NCI-H82 treated with DMSO at 0.1 percent for 48 hours (cell line): ENCODE results near the gene LRP6.
"Not testable (repeated sequence)": the region's sequence is repeated elsewhere in the genome, so short reads cannot be mapped to it uniquely, and the experiment has no call there.

Experiments
- DNase-seq: peaks from one replicate; lab custom pipeline; 2025; ENCODE audit not compliant: unreplicated experiment; lab: John Stamatoyannopoulos, UW

Gene LRP6

GRCh38 chr12:12266873-12267741, at the start of gene LRP6:
LRP6 (minus strand) TSS chr12:12267044; CDS start chr12:12266735, 309 bp downstream.
- DNase-seq, result peak; percentile 73

DNA sequence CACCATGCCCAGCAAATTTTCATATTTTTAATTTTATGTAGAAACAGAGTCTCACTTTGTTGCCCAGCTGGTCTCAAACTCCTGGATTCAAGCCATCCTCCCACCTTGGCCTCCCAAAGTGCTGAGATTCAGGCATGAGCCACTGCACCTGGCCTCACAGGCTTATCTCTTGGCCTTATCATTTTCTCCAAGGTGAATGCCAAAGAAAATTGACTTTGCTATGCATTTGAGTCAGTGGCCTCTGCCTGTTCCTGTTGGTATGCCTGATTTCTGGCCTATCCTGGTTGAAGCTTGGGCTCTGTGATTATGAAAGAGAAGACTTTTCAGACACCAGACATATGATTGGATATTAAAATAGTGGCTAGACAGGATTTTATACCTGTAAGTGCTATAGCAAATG, 49.0 kb upstream of the LRP6 start:
- no peak for DNase-seq

DNA sequence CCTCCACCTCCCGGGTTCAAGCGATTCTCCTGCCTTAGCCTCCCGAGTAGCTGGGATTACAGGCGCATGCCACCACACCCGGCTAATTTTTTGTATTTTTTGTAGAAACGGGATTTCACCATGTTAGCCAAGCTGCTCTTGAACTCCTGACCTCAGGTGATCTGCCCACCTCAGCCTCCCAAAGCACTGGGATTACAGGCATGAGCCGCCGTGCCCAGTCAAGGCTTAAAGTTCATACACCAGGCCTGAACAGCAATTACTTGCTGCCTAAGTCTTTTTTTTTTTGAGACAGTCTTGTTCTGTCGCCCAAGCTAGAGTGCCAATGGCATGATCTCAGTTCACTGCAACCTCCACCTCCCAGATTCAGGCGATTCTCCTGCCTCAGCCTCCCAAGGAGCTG, 43.9 kb upstream of the LRP6 start:
- not testable (repeated sequence) for DNase-seq

DNA sequence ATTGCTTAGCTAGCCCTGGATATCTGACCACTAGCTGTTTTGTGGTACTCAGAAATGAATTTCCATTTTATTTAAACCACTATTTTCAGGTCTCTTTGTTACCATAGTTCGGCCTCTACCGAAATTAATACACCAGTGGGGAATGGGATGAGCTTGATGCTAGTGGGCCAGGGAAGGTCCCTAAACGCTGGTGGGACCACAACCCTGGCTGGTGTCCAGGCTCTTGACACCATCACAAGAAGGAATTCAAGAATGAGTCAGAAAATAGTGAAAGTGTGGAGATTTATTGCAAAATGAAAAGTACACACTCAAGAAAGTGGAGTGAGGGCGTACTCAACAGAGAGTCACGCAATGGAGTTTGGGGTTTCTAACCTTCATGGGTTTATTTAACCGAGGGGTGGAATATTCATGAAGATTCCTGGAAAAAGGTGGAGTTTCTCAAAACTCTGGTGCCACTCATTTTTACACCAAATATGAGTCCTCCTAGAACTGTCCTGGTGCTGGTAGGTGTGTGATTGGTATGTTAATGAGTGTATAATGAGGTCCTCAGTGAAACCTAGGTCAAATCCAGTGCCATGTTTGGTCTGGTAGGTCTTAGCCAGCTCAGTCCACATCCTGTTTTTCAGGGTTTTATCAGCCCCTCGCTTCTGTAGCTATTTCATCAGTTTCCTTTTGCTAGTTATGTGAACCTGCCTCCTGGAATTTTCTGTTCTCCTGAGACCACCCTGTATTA, 38.9 kb upstream of the LRP6 start:
- no peak for DNase-seq

- no peak for DNase-seq
Observed at GRCh38 chr12:12302976-12303375, 36.1 kb upstream of the LRP6 start.

GRCh38 chr12:12301122-12301521, 34.3 kb upstream of the LRP6 start:
- no peak for DNase-seq

GRCh38 chr12:12297201-12297830, 30.5 kb upstream of the LRP6 start:
- no peak for DNase-seq

GRCh38 chr12:12294215-12295005, 27.6 kb upstream of the LRP6 start:
- no peak for DNase-seq

- DNase-seq, result no peak
Observed at GRCh38 chr12:12290206-12290605, 23.4 kb upstream of the LRP6 start.

- no peak for DNase-seq
Observed at GRCh38 chr12:12286441-12286840, 19.6 kb upstream of the LRP6 start.

GRCh38 chr12:12282761-12283425, 16.0 kb upstream of the LRP6 start:
- no peak for DNase-seq

DNA sequence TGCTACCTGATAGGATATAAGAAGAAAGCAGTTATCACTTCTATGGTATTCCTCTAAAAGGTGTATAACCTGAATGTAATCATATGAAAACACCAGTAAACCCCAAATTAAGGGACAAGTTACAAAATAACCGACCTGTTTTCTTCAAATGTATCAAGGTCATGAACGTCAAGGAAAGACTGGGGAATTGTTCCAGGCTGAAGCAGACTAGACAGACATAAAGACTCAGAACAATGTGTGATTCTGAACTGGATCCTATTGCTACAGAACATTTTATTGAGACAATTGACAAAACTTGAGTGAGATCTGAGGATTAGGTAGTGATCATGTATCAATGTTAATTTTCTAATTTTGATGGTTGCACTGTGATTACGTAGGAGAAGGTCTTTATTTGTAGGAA, 15.4 kb upstream of the LRP6 start:
- no peak for DNase-seq

GRCh38 chr12:12281134-12281533, 14.3 kb upstream of the LRP6 start:
- DNase-seq, result no peak

DNA sequence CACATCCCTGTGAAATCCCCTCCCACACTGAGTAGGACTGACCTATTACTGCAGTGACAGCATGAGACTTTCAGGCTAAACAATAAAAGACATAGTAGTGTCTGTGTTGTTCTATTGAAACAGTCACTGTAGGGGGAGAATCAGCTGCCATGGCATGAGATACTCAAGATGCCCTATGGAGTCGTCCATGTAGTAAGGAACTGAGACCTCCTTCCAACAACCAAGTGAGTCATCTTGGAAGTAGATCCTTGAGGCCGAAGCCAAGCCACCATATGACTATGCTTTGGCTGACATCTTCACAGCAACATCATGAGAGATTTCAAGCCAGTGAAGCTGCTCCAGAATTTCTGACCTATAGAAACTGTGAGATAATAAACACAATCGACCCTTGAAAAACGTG, 12.1 kb upstream of the LRP6 start:
- no peak for DNase-seq

GRCh38 chr12:12275874-12276273, 9.0 kb upstream of the LRP6 start:
- no peak for DNase-seq

- no peak for DNase-seq
Observed at GRCh38 chr12:12273291-12273957, 6.6 kb upstream of the LRP6 start.

GRCh38 chr12:12272869-12273268, 6.0 kb upstream of the LRP6 start:
- DNase-seq, result no peak

GRCh38 chr12:12270226-12270625, 3.4 kb upstream of the LRP6 start:
- DNase-seq, result no peak

DNA sequence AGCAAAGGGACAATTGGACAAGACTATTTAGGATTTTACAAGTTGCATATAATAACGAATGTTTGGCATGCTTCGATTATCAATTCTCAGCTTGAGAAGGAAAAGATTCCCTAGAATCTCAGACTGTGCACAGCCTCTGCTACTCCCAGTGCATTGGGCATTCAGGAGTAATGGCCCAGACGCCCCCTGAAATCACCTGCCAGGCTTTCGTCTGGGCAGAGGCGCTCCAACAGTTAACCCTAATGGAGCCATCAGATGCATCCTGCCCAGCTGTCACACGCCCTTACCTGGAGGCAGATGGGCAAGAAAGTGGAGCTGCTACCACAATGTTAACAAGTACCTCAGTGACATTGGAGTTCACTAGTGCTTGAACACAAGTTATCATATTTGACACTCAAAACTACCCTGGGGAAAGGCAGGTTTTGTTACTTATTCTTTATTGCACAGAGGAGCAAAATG, 927 bp upstream of the LRP6 start:
- DNase-seq, result no peak

DNA sequence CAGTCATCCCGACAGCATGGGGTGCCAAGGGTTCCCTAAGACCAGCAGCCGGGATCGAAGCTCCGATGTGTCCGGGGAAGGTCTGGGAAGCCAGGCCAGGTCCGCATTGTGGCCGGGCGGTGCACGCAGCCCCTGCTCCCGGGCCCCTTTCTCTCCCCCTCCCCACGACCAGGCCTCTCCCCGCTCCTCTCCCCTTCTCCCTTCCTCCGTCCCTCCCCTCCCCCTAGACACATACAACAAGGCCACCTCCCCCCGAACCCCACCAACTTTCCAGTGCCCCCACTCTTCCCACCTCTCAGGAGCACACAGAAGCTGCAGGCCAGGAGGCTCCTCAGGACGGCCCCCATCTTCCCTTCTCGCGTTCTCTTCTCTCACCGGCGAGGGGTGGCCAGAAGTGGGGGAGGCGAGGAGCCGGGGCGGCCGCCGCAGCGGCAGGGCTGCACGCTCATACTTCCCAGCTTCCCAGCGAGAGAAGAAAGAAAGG, 413 bp downstream of the LRP6 start:
- DNase-seq, result no peak
